ENCODE data around the gene THSD7A. TPM values are rescaled to one million over a fixed set of nuclear protein-coding genes. Genes with fewer than 3 reads are reported as not detected.

Gene THSD7A
- polyA plus RNA-seq, 1 donor (not counting 4 experiments of a cell fraction or from before 2014, with no cell fraction given), result not detected

- dilution Hi-C loops (cut with MboI; ENCODE audit: extremely low pct_ligation_motif_present, low sequenced_read_pairs), result no loop called here
- H3K79me2 ChIP-seq (ENCODE audit: control insufficient read depth, insufficient read depth, low read length), result no peaks in the 10 kb centered on the region
- DNase-seq (ENCODE audit: low read depth, low spot score) (no peak), FAIRE-seq (no peak)
- no peak overlapping the region for H3K27ac ChIP-seq (ENCODE audit: control insufficient read depth, insufficient read depth, low read length)
- H3K36me3 ChIP-seq (ENCODE audit: control insufficient read depth in 2 of 2, extremely low read depth in 1 of 2, insufficient read depth in 2 of 2, low read length in 2 of 2), result no peaks in the 10 kb centered on the region
- no peaks in the 10 kb centered on the region for H3K27me3 ChIP-seq (ENCODE audit: control insufficient read depth, extremely low read depth, insufficient read depth, low read length)
- H4K20me1 ChIP-seq (ENCODE audit: control insufficient read depth, extremely low read depth, insufficient read depth, low read length), result no peaks in the 10 kb centered on the region
- H3K4me1 ChIP-seq (ENCODE audit: control insufficient read depth, extremely low read depth, insufficient read depth, low read length), result no peaks in the 10 kb centered on the region
- no peak overlapping the region for H3K9ac ChIP-seq (ENCODE audit: control insufficient read depth, extremely low read depth, insufficient read depth, low read length)
- no peak overlapping the region for H2AFZ ChIP-seq (ENCODE audit: control insufficient read depth, low read length)
- H3K4me3 ChIP-seq (ENCODE audit: control insufficient read depth in 2 of 3, extremely low read depth in 1 of 3, insufficient read depth in 2 of 3, low read depth in 1 of 3, low read length in 3 of 3), result no peak overlapping the region
- H3K9me1 ChIP-seq (ENCODE audit: control insufficient read depth, extremely low read depth, insufficient read depth, low read length), result no peaks in the 10 kb centered on the region
- TF ChIP-seq EZH2 (IDR thresholded peaks at IDR 0.05; ENCODE audit: low read length), result no peak
- H3K9me3 ChIP-seq (ENCODE audit: control insufficient read depth, low read depth, low read length), result no peaks in the 10 kb centered on the region
- no peak overlapping the region for H3K4me2 ChIP-seq (ENCODE audit: control insufficient read depth, extremely low read depth, insufficient read depth, low read depth, low read length)
These were observed 418.1 kb downstream of the THSD7A start for GRCh38 chr7:11413901-11414300.

- Histone ChIP-seq H3K4me1 (ENCODE audit: control insufficient read depth, extremely low read depth, insufficient read depth, low read length) (no peaks in the 10 kb centered on the region), H3K9ac (ENCODE audit: control insufficient read depth, extremely low read depth, insufficient read depth, low read length) (no peak overlapping the region), H3K9me1 (ENCODE audit: control insufficient read depth, extremely low read depth, insufficient read depth, low read length) (no peaks in the 10 kb centered on the region), H3K4me3 (ENCODE audit: control insufficient read depth in 2 of 3, extremely low read depth in 1 of 3, insufficient read depth in 2 of 3, low read depth in 1 of 3, low read length in 3 of 3) (no peak overlapping the region), H3K4me2 (ENCODE audit: control insufficient read depth, extremely low read depth, insufficient read depth, low read depth, low read length) (no peak overlapping the region), H3K9me3 (ENCODE audit: control insufficient read depth, low read depth, low read length) (no peaks in the 10 kb centered on the region), H3K27me3 (ENCODE audit: control insufficient read depth, extremely low read depth, insufficient read depth, low read length) (no peaks in the 10 kb centered on the region), H4K20me1 (ENCODE audit: control insufficient read depth, extremely low read depth, insufficient read depth, low read length) (no peaks in the 10 kb centered on the region), H3K27ac (ENCODE audit: control insufficient read depth, insufficient read depth, low read length) (no peak overlapping the region), H3K36me3 (ENCODE audit: control insufficient read depth in 2 of 2, extremely low read depth in 1 of 2, insufficient read depth in 2 of 2, low read length in 2 of 2) (no peaks in the 10 kb centered on the region), H3K79me2 (ENCODE audit: control insufficient read depth, insufficient read depth, low read length) (no peaks in the 10 kb centered on the region), H2AFZ (ENCODE audit: control insufficient read depth, low read length) (no peak overlapping the region)
- DNase-seq (ENCODE audit: low read depth, low spot score) (no peak), FAIRE-seq (no peak)
- dilution Hi-C loops (cut with MboI; ENCODE audit: extremely low pct_ligation_motif_present, low sequenced_read_pairs), result no loop called here
- no peak for TF ChIP-seq EZH2 (IDR thresholded peaks at IDR 0.05; ENCODE audit: low read length)
- TF ChIP-seq, protein P1, sequence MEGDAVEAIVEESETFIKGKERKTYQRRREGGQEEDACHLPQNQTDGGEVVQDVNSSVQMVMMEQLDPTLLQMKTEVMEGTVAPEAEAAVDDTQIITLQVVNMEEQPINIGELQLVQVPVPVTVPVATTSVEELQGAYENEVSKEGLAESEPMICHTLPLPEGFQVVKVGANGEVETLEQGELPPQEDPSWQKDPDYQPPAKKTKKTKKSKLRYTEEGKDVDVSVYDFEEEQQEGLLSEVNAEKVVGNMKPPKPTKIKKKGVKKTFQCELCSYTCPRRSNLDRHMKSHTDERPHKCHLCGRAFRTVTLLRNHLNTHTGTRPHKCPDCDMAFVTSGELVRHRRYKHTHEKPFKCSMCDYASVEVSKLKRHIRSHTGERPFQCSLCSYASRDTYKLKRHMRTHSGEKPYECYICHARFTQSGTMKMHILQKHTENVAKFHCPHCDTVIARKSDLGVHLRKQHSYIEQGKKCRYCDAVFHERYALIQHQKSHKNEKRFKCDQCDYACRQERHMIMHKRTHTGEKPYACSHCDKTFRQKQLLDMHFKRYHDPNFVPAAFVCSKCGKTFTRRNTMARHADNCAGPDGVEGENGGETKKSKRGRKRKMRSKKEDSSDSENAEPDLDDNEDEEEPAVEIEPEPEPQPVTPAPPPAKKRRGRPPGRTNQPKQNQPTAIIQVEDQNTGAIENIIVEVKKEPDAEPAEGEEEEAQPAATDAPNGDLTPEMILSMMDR (optimal IDR thresholded peaks at IDR 0.05 in 1 of 3, IDR thresholded peaks at IDR 0.05 in 1 of 3, conservative IDR thresholded peaks at IDR 0.05 in 1 of 3; ENCODE audit: extremely low read depth in 1 of 3, insufficient read depth in 2 of 3, low read length in 3 of 3), result no peak
These were observed 420.0 kb downstream of the THSD7A start for GRCh38 chr7:11412036-11412435.

Data from keratinocyte (primary cell).